PFSK-1 (cell line): Measurements from ENCODE around the gene TAF9.
A peak's percentile ranks its signal among the peaks of the same experiment; 100 is the strongest.

ENCODE experiments used
- POLR2AphosphoS5 ChIP-seq: IDR thresholded peaks from 2 replicates; pipeline ENCODE4 v1.6.1; 2012; ENCODE audit warnings: low read depth, mild to moderate bottlenecking, control low read depth, low read length, moderate library complexity
- TAF1 ChIP-seq: IDR thresholded peaks from 2 replicates; pipeline ENCODE4 v1.6.1; 2012; ENCODE audit warnings: low read length, control low read depth, borderline replicate concordance; ENCODE audit not compliant: insufficient read depth
- TF ChIP-seq, protein P1 (sequence below), 2 experiments: IDR thresholded peaks; 2 replicates each; pipeline versions ENCODE4 v1.6.1 to v1.8.0; 2011 to 2012; ENCODE audit warnings: low read depth in 2 of 2, low read length in 2 of 2, control low read depth in 1 of 2, inconsistent platforms in 1 of 2, mild to moderate bottlenecking in 1 of 2, moderate library complexity in 1 of 2; ENCODE audit not compliant: insufficient read depth in 1 of 2

GRCh38 chr5:69369340-69370121, at the start of gene TAF9, which contains the start of the genes AK6 and RAD17:
- TF ChIP-seq TAF1 = 0 out of 2 replicates have a peak, but pooled peaks have one; percentile 33
- TF ChIP-seq POLR2AphosphoS5 = peak; percentile 92
- TF ChIP-seq, protein P1, sequence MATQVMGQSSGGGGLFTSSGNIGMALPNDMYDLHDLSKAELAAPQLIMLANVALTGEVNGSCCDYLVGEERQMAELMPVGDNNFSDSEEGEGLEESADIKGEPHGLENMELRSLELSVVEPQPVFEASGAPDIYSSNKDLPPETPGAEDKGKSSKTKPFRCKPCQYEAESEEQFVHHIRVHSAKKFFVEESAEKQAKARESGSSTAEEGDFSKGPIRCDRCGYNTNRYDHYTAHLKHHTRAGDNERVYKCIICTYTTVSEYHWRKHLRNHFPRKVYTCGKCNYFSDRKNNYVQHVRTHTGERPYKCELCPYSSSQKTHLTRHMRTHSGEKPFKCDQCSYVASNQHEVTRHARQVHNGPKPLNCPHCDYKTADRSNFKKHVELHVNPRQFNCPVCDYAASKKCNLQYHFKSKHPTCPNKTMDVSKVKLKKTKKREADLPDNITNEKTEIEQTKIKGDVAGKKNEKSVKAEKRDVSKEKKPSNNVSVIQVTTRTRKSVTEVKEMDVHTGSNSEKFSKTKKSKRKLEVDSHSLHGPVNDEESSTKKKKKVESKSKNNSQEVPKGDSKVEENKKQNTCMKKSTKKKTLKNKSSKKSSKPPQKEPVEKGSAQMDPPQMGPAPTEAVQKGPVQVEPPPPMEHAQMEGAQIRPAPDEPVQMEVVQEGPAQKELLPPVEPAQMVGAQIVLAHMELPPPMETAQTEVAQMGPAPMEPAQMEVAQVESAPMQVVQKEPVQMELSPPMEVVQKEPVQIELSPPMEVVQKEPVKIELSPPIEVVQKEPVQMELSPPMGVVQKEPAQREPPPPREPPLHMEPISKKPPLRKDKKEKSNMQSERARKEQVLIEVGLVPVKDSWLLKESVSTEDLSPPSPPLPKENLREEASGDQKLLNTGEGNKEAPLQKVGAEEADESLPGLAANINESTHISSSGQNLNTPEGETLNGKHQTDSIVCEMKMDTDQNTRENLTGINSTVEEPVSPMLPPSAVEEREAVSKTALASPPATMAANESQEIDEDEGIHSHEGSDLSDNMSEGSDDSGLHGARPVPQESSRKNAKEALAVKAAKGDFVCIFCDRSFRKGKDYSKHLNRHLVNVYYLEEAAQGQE (IDR thresholded peaks at IDR 0.05; ENCODE audit: insufficient read depth in 1 of 2, low read depth in 2 of 2, low read length in 2 of 2) = no peak
